Measurements from ENCODE around the gene EPB41L1. TPM values are rescaled to one million over a fixed set of nuclear protein-coding genes. Genes with fewer than 3 reads are reported as not detected.

The EPB41L1 gene
- total RNA-seq, 1 experiment from 2014 or later: 134 TPM

- TF ChIP-seq CTCF (conservative IDR thresholded peaks at IDR 0.05) (no peak), EZH2 (IDR thresholded peaks at IDR 0.05; ENCODE audit: low read depth) (no peak)
- no peaks in the 10 kb centered on the region for H4K20me1 ChIP-seq (ENCODE audit: insufficient read depth)
Observed at GRCh38 chr20:36215778-36216177, 61.2 kb downstream of the EPB41L1 start.

DNA sequence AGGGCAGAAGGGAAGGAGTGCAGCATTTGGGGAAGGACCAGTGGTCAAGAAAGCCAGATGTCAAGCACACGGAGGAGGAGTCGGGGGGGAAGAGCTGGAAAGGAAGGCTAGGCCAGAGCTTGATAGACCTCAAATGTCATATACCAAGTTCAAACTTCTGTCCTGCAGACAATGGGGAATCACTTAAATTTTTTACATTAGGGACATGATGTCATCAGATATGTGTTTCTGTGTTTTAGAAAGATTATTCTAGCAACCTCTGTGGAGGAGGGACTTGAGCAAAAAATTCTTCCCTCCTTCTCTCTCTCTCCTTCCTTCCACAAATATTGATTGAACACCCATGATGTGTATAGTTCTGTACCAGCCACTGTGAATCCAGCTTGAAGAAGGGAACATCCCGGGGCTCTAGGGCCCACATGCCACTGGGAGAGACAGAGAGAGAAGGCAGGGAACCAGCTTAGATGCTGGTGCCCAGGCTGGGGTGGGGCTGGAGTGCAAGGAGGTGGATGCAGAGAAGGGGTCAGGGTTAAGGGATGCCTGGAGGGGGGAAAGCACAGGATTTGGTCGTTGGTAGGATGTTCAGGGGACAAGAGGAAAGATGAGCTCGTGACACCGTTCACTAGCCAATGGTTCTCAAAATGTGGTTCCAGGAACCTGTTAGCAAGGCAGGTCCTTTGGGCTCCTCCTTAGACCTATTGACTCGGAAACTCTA is 61.9 kb downstream of the EPB41L1 start:
- no peaks in the 10 kb centered on the region for H3K79me2 ChIP-seq (ENCODE audit: low read depth)
- no peaks in the 10 kb centered on the region for H3K4me1 ChIP-seq (replicated peaks; ENCODE audit: insufficient read depth)
- BruUV-seq (replicated peaks): no TSS peak
- no peak for TF ChIP-seq CTCF (conservative IDR thresholded peaks at IDR 0.05)
- intact Hi-C loops (cut with micrococcal nuclease; ENCODE audit: unreplicated experiment): loop anchor here (10.0 kb wide), 1 partner anchor 698 kb away; no protein-coding TSS in a partner anchor
- no peak overlapping the region for H3K4me2 ChIP-seq
- ChIA-PET CTCF (interaction anchor here (0.6 kb wide), 1 partner anchor 269 kb away, joined by 3 read pairs; no protein-coding TSS in a partner anchor), POLR2A (ENCODE audit: unreplicated experiment) (interaction anchor here (0.5 to 0.6 kb wide), 2 partner anchors 28 to 1322 kb away, joined by 4 to 6 read pairs; no protein-coding TSS in a partner anchor)
- DNase-seq: no peak
- H4K20me1 ChIP-seq (ENCODE audit: insufficient read depth): no peaks in the 10 kb centered on the region
- H3K36me3 ChIP-seq (ENCODE audit: low read depth): no peaks in the 10 kb centered on the region
- no peaks in the 10 kb centered on the region; the same call in 1 of the 2 replicates for H3F3A ChIP-seq (ENCODE audit: insufficient read depth, low read depth)
- H3K9me3 ChIP-seq (ENCODE audit: insufficient read depth, low read depth): no peaks in the 10 kb centered on the region
- no peak overlapping the region for H3K27ac ChIP-seq
- no peaks in the 10 kb centered on the region for H3K27me3 ChIP-seq (ENCODE audit: insufficient read depth, low read depth)
- H3K9me2 ChIP-seq (ENCODE audit: insufficient read depth): no peaks in the 10 kb centered on the region
- no peak overlapping the region for H2AFZ ChIP-seq
- H3K4me3 ChIP-seq: no peak overlapping the region

More at GRCh38 chr20:36215778-36216177, 61.2 kb downstream of the EPB41L1 start:
- no peaks in the 10 kb centered on the region for H3K27me3 ChIP-seq (ENCODE audit: insufficient read depth, low read depth)
- ChIA-PET CTCF (interaction anchor here (0.6 kb wide), 1 partner anchor 704 kb away, joined by 3 read pairs; no protein-coding TSS in a partner anchor), POLR2A (ENCODE audit: unreplicated experiment) (no interaction called here)
- no peaks in the 10 kb centered on the region; the same call in 1 of the 2 replicates for H3F3A ChIP-seq (ENCODE audit: insufficient read depth, low read depth)
- intact Hi-C loops (cut with micrococcal nuclease; ENCODE audit: unreplicated experiment): loop anchor here (2.0 to 10.0 kb wide), 2 partner anchors 223 to 699 kb away; no protein-coding TSS in a partner anchor
- no peaks in the 10 kb centered on the region for H3K36me3 ChIP-seq (ENCODE audit: low read depth)
- no peaks in the 10 kb centered on the region for H3K4me1 ChIP-seq (replicated peaks; ENCODE audit: insufficient read depth)
- no peaks in the 10 kb centered on the region for H3K9me2 ChIP-seq (ENCODE audit: insufficient read depth)
- BruUV-seq (replicated peaks): no TSS peak
- DNase-seq: no peak
- no peak overlapping the region for H3K27ac ChIP-seq
- no peaks in the 10 kb centered on the region for H3K9me3 ChIP-seq (ENCODE audit: insufficient read depth, low read depth)
- no peak overlapping the region for H3K4me2 ChIP-seq
- no peak overlapping the region for H3K4me3 ChIP-seq
- no peak overlapping the region for H2AFZ ChIP-seq
- no peaks in the 10 kb centered on the region for H3K79me2 ChIP-seq (ENCODE audit: low read depth)

DNA sequence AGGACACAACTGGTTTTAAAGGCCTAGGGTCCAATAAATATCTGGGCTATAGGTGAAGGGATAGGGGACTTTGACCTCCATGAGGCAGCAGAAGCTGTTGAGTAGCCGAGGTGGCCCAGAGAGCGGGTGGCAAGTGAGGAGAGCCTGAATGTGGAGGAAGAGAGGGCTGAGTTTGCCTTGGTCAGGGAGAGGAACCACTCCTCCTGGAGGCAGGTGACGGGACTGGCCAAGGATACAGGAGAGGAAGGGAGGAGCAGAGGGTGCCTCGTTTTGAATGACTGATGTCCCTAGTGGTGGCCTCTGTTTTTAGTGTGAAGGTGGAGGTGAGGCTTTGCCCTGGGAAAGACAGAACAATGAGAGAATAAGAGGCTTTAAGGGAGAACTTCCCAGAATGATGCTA is 62.7 kb downstream of the EPB41L1 start:
- Histone ChIP-seq H3K9me2 (ENCODE audit: insufficient read depth) (no peaks in the 10 kb centered on the region), H3F3A (ENCODE audit: insufficient read depth, low read depth) (no peaks in the 10 kb centered on the region; the same call in 1 of the 2 replicates), H3K4me3 (no peak overlapping the region), H3K4me1 (replicated peaks; ENCODE audit: insufficient read depth) (no peaks in the 10 kb centered on the region), H3K79me2 (ENCODE audit: low read depth) (no peaks in the 10 kb centered on the region), H3K27ac (no peak overlapping the region), H3K9me3 (ENCODE audit: insufficient read depth, low read depth) (no peaks in the 10 kb centered on the region), H2AFZ (no peak overlapping the region), H4K20me1 (ENCODE audit: insufficient read depth) (no peaks in the 10 kb centered on the region), H3K27me3 (ENCODE audit: insufficient read depth, low read depth) (no peaks in the 10 kb centered on the region), H3K4me2 (no peak overlapping the region), H3K36me3 (ENCODE audit: low read depth) (no peaks in the 10 kb centered on the region)
- no TSS peak for BruUV-seq (replicated peaks)
- intact Hi-C loops (cut with micrococcal nuclease; ENCODE audit: unreplicated experiment): loop anchor here (10.0 kb wide), 1 partner anchor 698 kb away; no protein-coding TSS in a partner anchor
- POLR2A ChIA-PET (ENCODE audit: unreplicated experiment): interaction anchor here (0.5 to 0.6 kb wide), 2 partner anchors 28 to 1321 kb away, joined by 4 to 6 read pairs; no protein-coding TSS in a partner anchor
- CTCF ChIA-PET: interaction anchor here (0.6 kb wide), 1 partner anchor 268 kb away, joined by 3 read pairs; no protein-coding TSS in a partner anchor
- peak in 1 of 2 experiments; percentile 12 for DNase-seq
- TF ChIP-seq EZH2 (IDR thresholded peaks at IDR 0.05; ENCODE audit: low read depth): no peak
- TF ChIP-seq CTCF (conservative IDR thresholded peaks at IDR 0.05): peak; percentile 36; the same call in 1 of the 2 replicates
